Urinary bladder (tissue), 4 donors: ENCODE results near the gene BIN1. TPM values are rescaled to one million over a fixed set of nuclear protein-coding genes. Genes with fewer than 3 reads are reported as not detected.

Experiments used
- DNase-seq: peaks from one replicate; pipeline ENCODE4 v3.0.0-alpha.2; 2015; ENCODE audit errors: extremely low spot score
- H3K27ac ChIP-seq: one replicate; pipeline ENCODE4 v1.5.1; 2013; ENCODE audit warnings: low read depth, mild to moderate bottlenecking, moderate library complexity
- H3K36me3 ChIP-seq: one replicate; pipeline ENCODE4 v1.6.1; 2013; ENCODE audit warnings: mild to moderate bottlenecking, moderate library complexity; ENCODE audit not compliant: insufficient read depth
- H3K4me1 ChIP-seq: one replicate; pipeline ENCODE4 v1.6.1; 2013; ENCODE audit warnings: mild to moderate bottlenecking, moderate library complexity; ENCODE audit not compliant: insufficient read depth
- H3K4me3 ChIP-seq: one replicate; pipeline ENCODE4 v1.5.1; 2013; ENCODE audit warnings: low read depth, low read length
- WGBS: extraction: QIAGEN DNeasy Blood & Tissue Kit; methylation state at CpG from one replicate; pipeline ENCODE4 v1.1.7; 2013; 5-methylcytosine and 5-hydroxymethylcytosine counted together
- polyA plus RNA-seq: library from polyadenylated mRNA; stranded (reverse); fragments of 200-250 nt; gene quantifications from one replicate; pipeline ENCODE4 v1.2.3, GENCODE V29; 2013
- total RNA-seq: library from RNA; depleted of rRNA; stranded (reverse); fragments of >200 nt; gene quantifications from one replicate; pipeline ENCODE4 v1.2.3, GENCODE V29; 2014
- donor health status: healthy with polysubstance abuse.
- donor health status: healthy.

Gene BIN1
- total and polyA plus RNA-seq, 2 donors, result 72.9 to 149 TPM

- 94% methylated on average over 8 of the region's 8 CpGs for WGBS
- no peak for DNase-seq
- Histone ChIP-seq H3K4me3 (no peak overlapping the region), H3K36me3 (no peaks in the 10 kb centered on the region), H3K4me1 (no peaks in the 10 kb centered on the region), H3K27ac (no peak overlapping the region)
Observed at GRCh38 chr2:127015106-127015910, 91.6 kb downstream of the BIN1 start.

- H3K4me1 ChIP-seq, result no peaks in the 10 kb centered on the region
- 56% methylated on average over 4 of the region's 4 CpGs for WGBS
- no peaks in the 10 kb centered on the region for H3K36me3 ChIP-seq
- no peak overlapping the region for H3K4me3 ChIP-seq
- DNase-seq, result no peak
- H3K27ac ChIP-seq, result no peak overlapping the region
Observed at GRCh38 chr2:127014630-127015029, 92.3 kb downstream of the BIN1 start.

- Histone ChIP-seq H3K36me3 (no peaks in the 10 kb centered on the region), H3K27ac (no peak overlapping the region), H3K4me3 (no peak overlapping the region), H3K4me1 (no peaks in the 10 kb centered on the region)
- no peak for DNase-seq
- WGBS, result 80% methylated on average over 1 of the region's 1 CpG
Observed at GRCh38 chr2:127014224-127014623, 92.7 kb downstream of the BIN1 start.

- H3K36me3 ChIP-seq, result no peaks in the 10 kb centered on the region
- H3K4me1 ChIP-seq, result no peaks in the 10 kb centered on the region
- DNase-seq, result no peak
- no peak overlapping the region for H3K4me3 ChIP-seq
- WGBS, result 70% methylated on average over 7 of the region's 7 CpGs
- no peak overlapping the region for H3K27ac ChIP-seq
Observed at GRCh38 chr2:127012868-127013267, 94.1 kb downstream of the BIN1 start.

- Histone ChIP-seq H3K4me3 (no peak overlapping the region), H3K27ac (no peak overlapping the region), H3K4me1 (no peaks in the 10 kb centered on the region), H3K36me3 (no peaks in the 10 kb centered on the region)
- DNase-seq, result peak; percentile 7
- whole genome bisulfite sequencing, result 36% methylated on average over 2 of the region's 2 CpGs
Observed at GRCh38 chr2:127012215-127012614, 94.7 kb downstream of the BIN1 start.

GRCh38 chr2:127011796-127012195, 95.2 kb downstream of the BIN1 start:
- Histone ChIP-seq H3K27ac (no peak overlapping the region), H3K36me3 (no peaks in the 10 kb centered on the region), H3K4me3 (no peak overlapping the region), H3K4me1 (no peaks in the 10 kb centered on the region)
- 24% methylated on average over 8 of the region's 8 CpGs for WGBS
- peak; percentile 1 for DNase-seq

GRCh38 chr2:127011231-127011661, 95.7 kb downstream of the BIN1 start:
- Histone ChIP-seq H3K27ac (no peak overlapping the region), H3K36me3 (no peaks in the 10 kb centered on the region), H3K4me3 (no peak overlapping the region), H3K4me1 (no peaks in the 10 kb centered on the region)
- DNase-seq, result no peak
- 32% methylated on average over 2 of the region's 2 CpGs for WGBS

GRCh38 chr2:127008265-127009015, 98.5 kb downstream of the BIN1 start:
- no peak overlapping the region for H3K27ac ChIP-seq
- no peaks in the 10 kb centered on the region for H3K4me1 ChIP-seq
- H3K4me3 ChIP-seq, result no peak overlapping the region
- no peaks in the 10 kb centered on the region for H3K36me3 ChIP-seq
- WGBS, result 88% methylated on average over 5 of the region's 5 CpGs
- DNase-seq, result no peak

GRCh38 chr2:127007652-127008051, 99.3 kb downstream of the BIN1 start:
- Histone ChIP-seq H3K4me3 (no peak overlapping the region), H3K27ac (no peak overlapping the region), H3K4me1 (no peaks in the 10 kb centered on the region), H3K36me3 (no peaks in the 10 kb centered on the region)
- WGBS, result 70% methylated on average over 3 of the region's 3 CpGs
- no peak for DNase-seq

- Histone ChIP-seq H3K36me3 (no peaks in the 10 kb centered on the region), H3K27ac (no peak overlapping the region), H3K4me1 (no peaks in the 10 kb centered on the region), H3K4me3 (no peak overlapping the region)
- no peak for DNase-seq
- WGBS, result 89% methylated on average over 4 of the region's 4 CpGs
Observed at GRCh38 chr2:127006962-127007361, 100.0 kb downstream of the BIN1 start.

- 91% methylated on average over 6 of the region's 6 CpGs for WGBS
- Histone ChIP-seq H3K4me1 (no peaks in the 10 kb centered on the region), H3K4me3 (no peak overlapping the region), H3K27ac (no peak overlapping the region), H3K36me3 (no peaks in the 10 kb centered on the region)
- DNase-seq, result no peak
Observed at GRCh38 chr2:127004893-127005600, 101.9 kb downstream of the BIN1 start.

GRCh38 chr2:127003070-127003800, 103.7 kb downstream of the BIN1 start:
- DNase-seq, result no peak

GRCh38 chr2:127001751-127002150, 105.2 kb downstream of the BIN1 start:
- WGBS, result 63% methylated on average over 5 of the region's 5 CpGs
- no peak for DNase-seq
- no peaks in the 10 kb centered on the region for H3K4me1 ChIP-seq

More at GRCh38 chr2:127003070-127003800, 103.7 kb downstream of the BIN1 start:
- Histone ChIP-seq H3K4me3 (no peak overlapping the region), H3K4me1 (no peaks in the 10 kb centered on the region), H3K36me3 (no peaks in the 10 kb centered on the region), H3K27ac (no peak overlapping the region)
- 78% methylated on average over 9 of the region's 9 CpGs for WGBS

More at GRCh38 chr2:127001751-127002150, 105.2 kb downstream of the BIN1 start:
- no peaks in the 10 kb centered on the region for H3K36me3 ChIP-seq
- H3K4me3 ChIP-seq, result no peak overlapping the region
- H3K27ac ChIP-seq, result no peak overlapping the region
